WTC11 (cell line): ENCODE measurements around the gene RHOA. TPM values are rescaled to one million over a fixed set of nuclear protein-coding genes. Genes with fewer than 3 reads are reported as not detected.
A peak's percentile ranks its signal among the peaks of the same experiment; 100 is the strongest.

Source experiments
- ATAC-seq: fragments of 200-7000 bp; cut with Tn5 transposase; 2 replicates; pipeline ENCODE4 v1.10.0; 2021; ENCODE audit warnings: mild to moderate bottlenecking, moderate library complexity
- CTCF ChIA-PET: fragments of 300-600 bp; sonication (Branson Sonifier 250); formaldehyde crosslinking; loops from one replicate; lab custom pipeline; 2021; ENCODE audit warnings: antibody characterized with exemption; lab: Charles Lee
- POLR2A ChIA-PET: fragments of 350-600 bp; sonication (Branson Sonifier 250); formaldehyde crosslinking; loops from one replicate; lab custom pipeline; 2021; ENCODE audit warnings: antibody characterized with exemption; lab: Charles Lee
- DNase-seq: peaks from one replicate; pipeline ENCODE4 v3.0.0; 2021; ENCODE audit warnings: low spot score
- H3K27ac Mint-ChIP-seq: 2 replicates; pipeline ENCODE4 v1.8.0; 2021; ENCODE audit warnings: mixed read lengths
- H3K27me3 Mint-ChIP-seq: 2 replicates; pipeline ENCODE4 v1.8.0; 2021; ENCODE audit warnings: low read depth, mild to moderate bottlenecking, moderate library complexity, mixed read lengths
- H3K36me3 Mint-ChIP-seq: 2 replicates; pipeline ENCODE4 v1.8.0; 2021; ENCODE audit warnings: mixed read lengths
- H3K4me1 Mint-ChIP-seq: 2 replicates; pipeline ENCODE4 v1.8.0; 2022; ENCODE audit warnings: mixed read lengths
- H3K4me3 Mint-ChIP-seq: 2 replicates; pipeline ENCODE4 v1.8.0; 2021; ENCODE audit warnings: mild to moderate bottlenecking, moderate library complexity, mixed read lengths
- H3K9me3 Mint-ChIP-seq: 2 replicates; pipeline ENCODE4 v1.8.0; 2021; ENCODE audit warnings: mixed read lengths
- ATF1 ChIP-seq: sonication (generic); formaldehyde crosslinking; IDR thresholded peaks from 2 replicates; pipeline ENCODE4 v1.8.1; 2023; ENCODE audit warnings: mild to moderate bottlenecking, moderate library complexity, missing genetic modification reagents
- CDX4 ChIP-seq: fragments of 250-450 bp; sonication (Bioruptor Pico); IDR thresholded peaks from 2 replicates; pipeline ENCODE4 v1.9.0; 2021; ENCODE audit warnings: moderate library complexity, mild to moderate bottlenecking, inconsistent platforms, borderline replicate concordance
- ELF4 ChIP-seq: sonication (generic); formaldehyde crosslinking; IDR thresholded peaks from 2 replicates; pipeline ENCODE4 v1.8.1; 2022; ENCODE audit warnings: low read depth, mild to moderate bottlenecking, moderate library complexity, missing genetic modification reagents
- ESRRA ChIP-seq: sonication (generic); formaldehyde crosslinking; IDR thresholded peaks from 2 replicates; pipeline ENCODE4 v1.8.1; 2022; ENCODE audit warnings: mild to moderate bottlenecking, missing genetic modification reagents, borderline replicate concordance
- FOXJ3 ChIP-seq: sonication (generic); formaldehyde crosslinking; IDR thresholded peaks from 2 replicates; pipeline ENCODE4 v1.9.0; 2021; ENCODE audit warnings: missing genetic modification reagents, mild to moderate bottlenecking, borderline replicate concordance
- JAZF1 ChIP-seq: fragments of 250-450 bp; sonication (Bioruptor Pico); IDR thresholded peaks from 2 replicates; pipeline ENCODE4 v1.9.0; 2021; ENCODE audit warnings: moderate library complexity, mild to moderate bottlenecking, inconsistent platforms
- JUN ChIP-seq: sonication (generic); formaldehyde crosslinking; IDR thresholded peaks from 2 replicates; pipeline ENCODE4 v1.8.0; 2023; ENCODE audit warnings: mild to moderate bottlenecking, missing genetic modification reagents
- MXD4 ChIP-seq: fragments of 250-450 bp; sonication (Bioruptor Pico); IDR thresholded peaks from 2 replicates; pipeline ENCODE4 v1.8.0; 2021; ENCODE audit warnings: mild to moderate bottlenecking, moderate library complexity, borderline replicate concordance
- NFATC4 ChIP-seq: fragments of 250-450 bp; sonication (Bioruptor Pico); IDR thresholded peaks from 2 replicates; pipeline ENCODE4 v1.9.0; 2021; ENCODE audit warnings: mild to moderate bottlenecking
- NFE2L1 ChIP-seq: sonication (generic); formaldehyde crosslinking; IDR thresholded peaks from 2 replicates; pipeline ENCODE4 v1.8.1; 2023; ENCODE audit warnings: missing genetic modification reagents
- RELA ChIP-seq: sonication (generic); formaldehyde crosslinking; IDR thresholded peaks from 2 replicates; pipeline ENCODE4 v1.8.1; 2022; ENCODE audit warnings: missing genetic modification reagents, mild to moderate bottlenecking, borderline replicate concordance
- SMAD4 ChIP-seq: sonication (generic); formaldehyde crosslinking; IDR thresholded peaks from 2 replicates; pipeline ENCODE4 v1.8.0; 2022; ENCODE audit warnings: mild to moderate bottlenecking, missing genetic modification reagents
- TEAD4 ChIP-seq: sonication (generic); formaldehyde crosslinking; IDR thresholded peaks from 2 replicates; pipeline ENCODE4 v1.8.0; 2022; ENCODE audit warnings: mild to moderate bottlenecking, missing genetic modification reagents
- ZNF121 ChIP-seq: sonication (generic); formaldehyde crosslinking; IDR thresholded peaks from 2 replicates; pipeline ENCODE4 v1.8.0; 2023; ENCODE audit warnings: missing genetic modification reagents
- ZNF263 ChIP-seq: sonication (generic); formaldehyde crosslinking; IDR thresholded peaks from 2 replicates; pipeline ENCODE4 v1.8.1; 2022; ENCODE audit warnings: low read depth, mild to moderate bottlenecking, moderate library complexity, missing genetic modification reagents
- ZNF317 ChIP-seq: sonication (generic); formaldehyde crosslinking; IDR thresholded peaks from 2 replicates; pipeline ENCODE4 v1.8.1; 2023; ENCODE audit warnings: low read depth, mild to moderate bottlenecking, moderate library complexity, missing genetic modification reagents, borderline replicate concordance
- ZNF423 ChIP-seq: fragments of 250-450 bp; sonication (Bioruptor Pico); IDR thresholded peaks from 2 replicates; pipeline ENCODE4 v2.1.2; 2022; ENCODE audit warnings: mild to moderate bottlenecking, moderate library complexity
- ZNF512 ChIP-seq: sonication (generic); formaldehyde crosslinking; IDR thresholded peaks from 2 replicates; pipeline ENCODE4 v1.8.1; 2022; ENCODE audit warnings: missing genetic modification reagents, borderline replicate concordance
- ZNF532 ChIP-seq: fragments of 250-450 bp; sonication (Bioruptor Pico); IDR thresholded peaks from 2 replicates; pipeline ENCODE4 v1.9.0; 2021; ENCODE audit warnings: mild to moderate bottlenecking, borderline replicate concordance
- ZNF671 ChIP-seq: fragments of 250-450 bp; sonication (Bioruptor Pico); IDR thresholded peaks from 2 replicates; pipeline ENCODE4 v1.8.0; 2021; ENCODE audit warnings: mild to moderate bottlenecking
- total RNA-seq: library from RNA; stranded (reverse); gene quantifications from 3 replicates; pipeline ENCODE4 v1.2.3, GENCODE V29; 2021
- TF ChIP-seq, protein P1 (sequence below): fragments of 250-450 bp; sonication (Bioruptor Pico); conservative IDR thresholded peaks from 2 replicates; pipeline ENCODE4 v1.9.0; 2021; ENCODE audit warnings: mild to moderate bottlenecking
- TF ChIP-seq, protein P2 (sequence below): fragments of 250-450 bp; sonication (Bioruptor Pico); IDR thresholded peaks from 2 replicates; pipeline ENCODE4 v1.9.0; 2021; ENCODE audit warnings: mild to moderate bottlenecking

The RHOA gene
- total RNA-seq, 1 experiment from 2014 or later: 367 TPM

DNA sequence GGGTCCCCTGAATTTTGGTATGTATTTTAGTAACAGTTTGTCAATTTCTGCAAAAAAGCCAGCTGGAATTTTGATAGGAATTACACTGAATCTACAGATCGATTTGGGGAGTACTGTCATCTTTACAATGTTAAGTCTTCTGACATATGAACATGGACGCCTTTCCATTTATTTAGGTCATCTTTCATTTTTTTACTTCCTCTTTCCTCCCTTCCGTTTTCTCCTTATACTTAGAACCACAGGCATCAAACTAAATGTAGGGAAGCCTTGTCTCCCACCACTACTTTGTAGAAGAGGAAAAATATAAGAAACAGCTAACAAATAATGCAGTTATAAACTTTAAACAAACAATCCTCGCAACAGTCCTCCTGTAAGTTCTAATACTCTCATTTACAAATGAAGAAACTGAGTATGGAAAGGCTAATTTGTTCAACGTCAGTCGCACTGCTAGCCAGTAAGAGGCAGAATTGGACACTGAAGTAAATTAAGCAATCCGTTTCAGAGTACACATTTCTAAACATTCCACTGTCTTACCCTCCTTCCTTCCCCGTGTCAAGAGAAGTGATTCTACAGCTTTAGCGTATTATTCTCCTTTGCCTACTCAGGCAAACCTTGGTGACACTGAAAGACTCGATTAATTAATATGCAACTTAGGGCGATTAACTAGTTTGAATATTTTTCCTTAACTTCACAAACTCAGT, 25.6 kb downstream of the RHOA start:
- no peak for TF ChIP-seq NFE2L1 (CRISPR knock-in tag)
- TF ChIP-seq ZNF671 (CRISPR knock-in tag): no peak
- TF ChIP-seq ZNF423 (CRISPR knock-in tag): no peak
- no peak for TF ChIP-seq TEAD4 (CRISPR knock-in tag)
- TF ChIP-seq ZNF317 (CRISPR knock-in tag): no peak
- no peak for TF ChIP-seq JUN (CRISPR knock-in tag)
- TF ChIP-seq ATF1: no peak
- no peak for TF ChIP-seq FOXJ3 (CRISPR knock-in tag)
- TF ChIP-seq SMAD4 (CRISPR knock-in tag): no peak
- TF ChIP-seq MXD4 (CRISPR knock-in tag): no peak
- no peak for TF ChIP-seq ESRRA
- TF ChIP-seq ELF4 (CRISPR knock-in tag): no peak
- TF ChIP-seq, protein P1, sequence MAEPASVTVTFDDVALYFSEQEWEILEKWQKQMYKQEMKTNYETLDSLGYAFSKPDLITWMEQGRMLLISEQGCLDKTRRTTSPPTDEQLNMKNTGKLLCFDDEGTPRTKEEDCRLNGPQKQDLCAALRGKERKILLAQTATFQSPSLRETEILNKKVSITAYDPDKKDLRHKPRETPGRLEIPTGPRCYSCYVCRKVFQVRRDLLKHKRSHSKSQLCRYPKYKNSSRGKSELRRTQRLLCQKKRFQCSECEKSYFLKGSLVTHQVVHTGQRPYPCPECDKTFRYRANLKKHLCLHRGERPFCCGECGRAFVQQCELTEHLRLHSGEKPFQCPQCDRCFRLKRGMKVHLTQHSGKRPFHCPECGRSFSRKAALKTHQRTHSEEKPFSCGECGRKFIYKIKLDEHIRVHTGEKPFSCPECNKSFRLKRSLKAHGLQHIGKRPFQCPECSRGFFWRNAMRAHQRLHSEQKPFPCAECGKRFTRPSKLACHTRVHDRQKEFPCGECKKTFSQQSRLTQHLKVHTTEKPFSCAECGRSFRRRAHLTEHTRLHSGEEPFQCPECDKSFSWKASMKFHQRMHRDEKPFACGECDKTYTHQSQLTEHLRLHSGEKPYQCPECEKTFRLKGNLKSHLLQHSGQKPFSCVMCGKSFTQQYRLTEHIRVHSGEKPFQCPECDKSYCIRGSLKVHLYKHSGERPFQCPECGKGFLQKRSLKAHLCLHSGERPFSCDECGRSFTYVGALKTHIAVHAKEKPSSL (CRISPR knock-in tag): no peak
- TF ChIP-seq CDX4: no peak
- H3K27me3 Mint-ChIP-seq: no peaks in the 10 kb centered on the region
- H3K36me3 Mint-ChIP-seq: 0 out of 2 replicates have a peak, but pooled peaks cover 12% of the 10 kb centered on the region
- H3K4me1 Mint-ChIP-seq: peaks cover 9% of the 10 kb centered on the region; the same call in 1 of the 2 replicates
- no peak overlapping the region for H3K4me3 Mint-ChIP-seq
- no peaks in the 10 kb centered on the region for H3K9me3 Mint-ChIP-seq
- ChIA-PET POLR2A (no interaction called here), CTCF (no interaction called here)
- peak overlapping the region; percentile 82 for H3K27ac Mint-ChIP-seq
- ATAC-seq: no peak
- no peak for DNase-seq

GRCh38 chr3:49385617-49386016, 26.2 kb downstream of the RHOA start:
- H3K4me3 Mint-ChIP-seq: no peak overlapping the region
- no peaks in the 10 kb centered on the region for H3K27me3 Mint-ChIP-seq
- 0 out of 2 replicates have a peak, but pooled peaks cover 12% of the 10 kb centered on the region for H3K36me3 Mint-ChIP-seq
- H3K4me1 Mint-ChIP-seq: peaks cover 9% of the 10 kb centered on the region; the same call in 1 of the 2 replicates
- ATAC-seq (no peak), DNase-seq (no peak)
- ChIA-PET POLR2A (no interaction called here), CTCF (no interaction called here)
- no peak overlapping the region for H3K27ac Mint-ChIP-seq
- H3K9me3 Mint-ChIP-seq: no peaks in the 10 kb centered on the region
- TF ChIP-seq, protein P2, sequence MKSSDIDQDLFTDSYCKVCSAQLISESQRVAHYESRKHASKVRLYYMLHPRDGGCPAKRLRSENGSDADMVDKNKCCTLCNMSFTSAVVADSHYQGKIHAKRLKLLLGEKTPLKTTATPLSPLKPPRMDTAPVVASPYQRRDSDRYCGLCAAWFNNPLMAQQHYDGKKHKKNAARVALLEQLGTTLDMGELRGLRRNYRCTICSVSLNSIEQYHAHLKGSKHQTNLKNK (CRISPR knock-in tag): no peak
- TF ChIP-seq RELA (no peak), JAZF1 (no peak), ZNF512 (no peak)

GRCh38 chr3:49383387-49383786, 28.4 kb downstream of the RHOA start:
- no peak for ATAC-seq
- H3K36me3 Mint-ChIP-seq: 0 out of 2 replicates have a peak, but pooled peaks cover 8% of the 10 kb centered on the region
- no peak for DNase-seq
- POLR2A ChIA-PET: interaction anchor here (0.7 kb wide), 1 partner anchor 159 kb away, joined by 3 read pairs; no protein-coding TSS in a partner anchor
- H3K27me3 Mint-ChIP-seq: no peaks in the 10 kb centered on the region
- peak overlapping the region; percentile 88 for H3K27ac Mint-ChIP-seq
- no peaks in the 10 kb centered on the region for H3K9me3 Mint-ChIP-seq
- H3K4me3 Mint-ChIP-seq: no peak overlapping the region
- H3K4me1 Mint-ChIP-seq: peaks cover 10% of the 10 kb centered on the region
- CTCF ChIA-PET: no interaction called here
- TF ChIP-seq ZNF263 (CRISPR knock-in tag) (no peak), NFATC4 (CRISPR knock-in tag) (no peak), ZNF532 (CRISPR knock-in tag) (no peak), CDX4 (no peak), ZNF121 (CRISPR knock-in tag) (no peak)
